ENCODE measurements around the gene GIMAP1. TPM values are rescaled to one million over a fixed set of nuclear protein-coding genes. Genes with fewer than 3 reads are reported as not detected.
A peak's percentile ranks its signal among the peaks of the same experiment; 100 is the strongest.

GIMAP1 gene
- total and polyA plus RNA-seq, 4 donors, result 4.6 to 10.0 (median 7.6) TPM

GRCh38 chr7:150745876-150746275 is 29.5 kb downstream of the GIMAP1 start:
- Histone ChIP-seq H3K4me3 (no peak overlapping the region), H3K27ac (ENCODE audit: low read depth in 1 of 2, low read length in 1 of 2) (no peak overlapping the region), H3K9me3 (ENCODE audit: control insufficient read depth in 4 of 4, insufficient read depth in 3 of 4, low read length in 3 of 4) (no peaks in the 10 kb centered on the region), H3K4me1 (ENCODE audit: control insufficient read depth in 5 of 5, insufficient read depth in 5 of 5, low read length in 5 of 5) (peaks cover 0 to 9% (median 0%) of the 10 kb centered on the region in 5 donors), H3K36me3 (ENCODE audit: control insufficient read depth in 4 of 4, insufficient read depth in 4 of 4, low read length in 4 of 4) (peaks cover 0 to 18% (median 0%) of the 10 kb centered on the region in 4 donors), H3K9ac (ENCODE audit: insufficient read depth in 1 of 2, low read length in 2 of 2) (no peak overlapping the region), H3K27me3 (ENCODE audit: control insufficient read depth in 3 of 3, insufficient read depth in 3 of 3, low read length in 2 of 3) (no peaks in the 10 kb centered on the region)
- no peak for ATAC-seq (ENCODE audit: insufficient read depth, low FRiP score)
- no peak for TF ChIP-seq CTCF (IDR thresholded peaks at IDR 0.05; ENCODE audit: control extremely low read depth, extremely low read depth)
- 85 to 86% methylated on average over 3 of the region's 3 CpGs for WGBS, 2 donors
- no peak for DNase-seq

- Histone ChIP-seq H3K9me3 (ENCODE audit: control insufficient read depth in 4 of 4, insufficient read depth in 3 of 4, low read length in 3 of 4) (no peaks in the 10 kb centered on the region), H3K4me3 (no peak overlapping the region), H3K36me3 (ENCODE audit: control insufficient read depth in 4 of 4, insufficient read depth in 4 of 4, low read length in 4 of 4) (peaks cover 0 to 14% (median 0%) of the 10 kb centered on the region in 4 donors), H3K27ac (ENCODE audit: low read depth in 1 of 2, low read length in 1 of 2) (peak overlapping the region in 1 of 2 donors; percentile 3), H3K4me1 (ENCODE audit: control insufficient read depth in 5 of 5, insufficient read depth in 5 of 5, low read length in 5 of 5) (peaks cover 0 to 9% (median 0%) of the 10 kb centered on the region in 5 donors), H3K9ac (ENCODE audit: insufficient read depth in 1 of 2, low read length in 2 of 2) (no peak overlapping the region), H3K27me3 (ENCODE audit: control insufficient read depth in 3 of 3, insufficient read depth in 3 of 3, low read length in 2 of 3) (no peaks in the 10 kb centered on the region)
- TF ChIP-seq CTCF (IDR thresholded peaks at IDR 0.05; ENCODE audit: control extremely low read depth, extremely low read depth), result no peak
- no peak for ATAC-seq (ENCODE audit: insufficient read depth, low FRiP score)
- WGBS, 2 donors, result 90% methylated on average over 6 of the region's 6 CpGs
- DNase-seq, result no peak
These were observed 30.5 kb downstream of the GIMAP1 start for GRCh38 chr7:150746921-150747320.

GRCh38 chr7:150748376-150748775 is 32.0 kb downstream of the GIMAP1 start:
- peaks cover 0 to 5% (median 0%) of the 10 kb centered on the region in 4 donors for H3K36me3 ChIP-seq (ENCODE audit: control insufficient read depth in 4 of 4, insufficient read depth in 4 of 4, low read length in 4 of 4)
- H3K4me3 ChIP-seq, result no peak overlapping the region
- H3K9ac ChIP-seq (ENCODE audit: insufficient read depth in 1 of 2, low read length in 2 of 2), result no peak overlapping the region
- no peaks in the 10 kb centered on the region for H3K27me3 ChIP-seq (ENCODE audit: control insufficient read depth in 3 of 3, insufficient read depth in 3 of 3, low read length in 2 of 3)
- H3K27ac ChIP-seq (ENCODE audit: low read depth in 1 of 2, low read length in 1 of 2), result no peak overlapping the region
- peaks cover 0 to 9% (median 0%) of the 10 kb centered on the region in 5 donors for H3K4me1 ChIP-seq (ENCODE audit: control insufficient read depth in 5 of 5, insufficient read depth in 5 of 5, low read length in 5 of 5)
- no peak for ATAC-seq (ENCODE audit: insufficient read depth, low FRiP score)
- WGBS, 2 donors, result 76 to 88% methylated on average over 4 of the region's 4 CpGs
- no peak for TF ChIP-seq CTCF (IDR thresholded peaks at IDR 0.05; ENCODE audit: control extremely low read depth, extremely low read depth)
- no peaks in the 10 kb centered on the region for H3K9me3 ChIP-seq (ENCODE audit: control insufficient read depth in 4 of 4, insufficient read depth in 3 of 4, low read length in 3 of 4)
- DNase-seq, result no peak

DNA sequence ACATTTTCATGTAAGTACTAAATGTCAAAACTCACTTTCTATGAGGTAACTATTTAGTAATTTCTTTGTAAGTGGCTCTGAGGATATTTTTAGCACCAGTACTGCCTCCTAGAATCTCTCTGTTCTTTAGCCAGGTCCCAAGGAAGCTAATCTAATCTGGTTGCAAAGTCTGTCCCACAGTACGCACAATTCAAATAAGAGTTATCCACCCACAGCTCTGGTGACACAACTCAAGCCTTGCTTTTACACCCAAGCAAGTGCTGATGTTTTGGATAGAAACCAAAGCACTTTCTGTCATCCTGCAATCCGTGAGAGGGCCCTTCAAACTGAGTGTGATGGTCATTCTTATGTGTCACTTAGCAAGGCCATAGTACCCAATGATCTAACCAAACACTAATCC is 35.3 kb downstream of the GIMAP1 start:
- Histone ChIP-seq H3K36me3 (ENCODE audit: control insufficient read depth in 4 of 4, insufficient read depth in 4 of 4, low read length in 4 of 4) (no peaks in the 10 kb centered on the region), H3K4me1 (ENCODE audit: control insufficient read depth in 5 of 5, insufficient read depth in 5 of 5, low read length in 5 of 5) (peaks cover 0 to 7% (median 0%) of the 10 kb centered on the region in 5 donors), H3K27me3 (ENCODE audit: control insufficient read depth in 3 of 3, insufficient read depth in 3 of 3, low read length in 2 of 3) (no peaks in the 10 kb centered on the region), H3K9me3 (ENCODE audit: control insufficient read depth in 4 of 4, insufficient read depth in 3 of 4, low read length in 3 of 4) (no peaks in the 10 kb centered on the region), H3K27ac (ENCODE audit: low read depth in 1 of 2, low read length in 1 of 2) (no peak overlapping the region), H3K4me3 (no peak overlapping the region), H3K9ac (ENCODE audit: insufficient read depth in 1 of 2, low read length in 2 of 2) (no peak overlapping the region)
- ATAC-seq (ENCODE audit: insufficient read depth, low FRiP score) (no peak), DNase-seq (no peak)
- WGBS, 2 donors, result 49 to 68% methylated on average over 2 of the region's 2 CpGs
- TF ChIP-seq CTCF (IDR thresholded peaks at IDR 0.05; ENCODE audit: control extremely low read depth, extremely low read depth), result no peak

Data from lung (tissue), 12 donors.